Stimulated activated naive B cell treated with anti-CD40 and anti-IgM and Interleukin-4, amounts not matched to agents 10 μg/mL and 1 μg/mL and 100 μg/mL, for 72 hours (primary cell): Measurements from ENCODE around the gene NLRC3.
"Not testable (repeated sequence)": the region's sequence is repeated elsewhere in the genome, so short reads cannot be mapped to it uniquely, and the experiment has no call there.

ENCODE experiments used
- ATAC-seq, 2 donors: fragments of 150-1000 bp; cut with Tn5 transposase; replicated peaks; 2 replicates each; pipeline ENCODE4 v1.10.0; 2021; ENCODE audit warnings: moderate library complexity in 1 of 2
- DNase-seq: peaks from one replicate; pipeline ENCODE4 v3.0.0; 2021
- H3K27ac Mint-ChIP-seq: one replicate; pipeline ENCODE4 v1.8.0; 2022; ENCODE audit warnings: mild to moderate bottlenecking, mixed read lengths
- H3K27me3 Mint-ChIP-seq, 2 donors: one replicate each; pipeline ENCODE4 v1.8.0; 2022; ENCODE audit warnings: mixed read lengths in 2 of 2
- H3K36me3 Mint-ChIP-seq, 2 donors: one replicate each; pipeline ENCODE4 v1.8.0; 2022; ENCODE audit warnings: mixed read lengths in 2 of 2, mild to moderate bottlenecking in 1 of 2
- H3K4me1 Mint-ChIP-seq, 2 donors: one replicate each; pipeline ENCODE4 v1.8.0; 2022; ENCODE audit warnings: mixed read lengths in 2 of 2, mild to moderate bottlenecking in 1 of 2
- H3K4me3 Mint-ChIP-seq, 2 donors: one replicate each; pipeline ENCODE4 v1.8.0; 2022; ENCODE audit warnings: mild to moderate bottlenecking in 2 of 2, mixed read lengths in 2 of 2, moderate library complexity in 1 of 2
- H3K9me3 Mint-ChIP-seq, 2 donors: one replicate each; pipeline ENCODE4 v1.8.0; 2022; ENCODE audit warnings: mixed read lengths in 2 of 2, mild to moderate bottlenecking in 1 of 2

Gene NLRC3, protein sequence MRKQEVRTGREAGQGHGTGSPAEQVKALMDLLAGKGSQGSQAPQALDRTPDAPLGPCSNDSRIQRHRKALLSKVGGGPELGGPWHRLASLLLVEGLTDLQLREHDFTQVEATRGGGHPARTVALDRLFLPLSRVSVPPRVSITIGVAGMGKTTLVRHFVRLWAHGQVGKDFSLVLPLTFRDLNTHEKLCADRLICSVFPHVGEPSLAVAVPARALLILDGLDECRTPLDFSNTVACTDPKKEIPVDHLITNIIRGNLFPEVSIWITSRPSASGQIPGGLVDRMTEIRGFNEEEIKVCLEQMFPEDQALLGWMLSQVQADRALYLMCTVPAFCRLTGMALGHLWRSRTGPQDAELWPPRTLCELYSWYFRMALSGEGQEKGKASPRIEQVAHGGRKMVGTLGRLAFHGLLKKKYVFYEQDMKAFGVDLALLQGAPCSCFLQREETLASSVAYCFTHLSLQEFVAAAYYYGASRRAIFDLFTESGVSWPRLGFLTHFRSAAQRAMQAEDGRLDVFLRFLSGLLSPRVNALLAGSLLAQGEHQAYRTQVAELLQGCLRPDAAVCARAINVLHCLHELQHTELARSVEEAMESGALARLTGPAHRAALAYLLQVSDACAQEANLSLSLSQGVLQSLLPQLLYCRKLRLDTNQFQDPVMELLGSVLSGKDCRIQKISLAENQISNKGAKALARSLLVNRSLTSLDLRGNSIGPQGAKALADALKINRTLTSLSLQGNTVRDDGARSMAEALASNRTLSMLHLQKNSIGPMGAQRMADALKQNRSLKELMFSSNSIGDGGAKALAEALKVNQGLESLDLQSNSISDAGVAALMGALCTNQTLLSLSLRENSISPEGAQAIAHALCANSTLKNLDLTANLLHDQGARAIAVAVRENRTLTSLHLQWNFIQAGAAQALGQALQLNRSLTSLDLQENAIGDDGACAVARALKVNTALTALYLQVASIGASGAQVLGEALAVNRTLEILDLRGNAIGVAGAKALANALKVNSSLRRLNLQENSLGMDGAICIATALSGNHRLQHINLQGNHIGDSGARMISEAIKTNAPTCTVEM

DNA sequence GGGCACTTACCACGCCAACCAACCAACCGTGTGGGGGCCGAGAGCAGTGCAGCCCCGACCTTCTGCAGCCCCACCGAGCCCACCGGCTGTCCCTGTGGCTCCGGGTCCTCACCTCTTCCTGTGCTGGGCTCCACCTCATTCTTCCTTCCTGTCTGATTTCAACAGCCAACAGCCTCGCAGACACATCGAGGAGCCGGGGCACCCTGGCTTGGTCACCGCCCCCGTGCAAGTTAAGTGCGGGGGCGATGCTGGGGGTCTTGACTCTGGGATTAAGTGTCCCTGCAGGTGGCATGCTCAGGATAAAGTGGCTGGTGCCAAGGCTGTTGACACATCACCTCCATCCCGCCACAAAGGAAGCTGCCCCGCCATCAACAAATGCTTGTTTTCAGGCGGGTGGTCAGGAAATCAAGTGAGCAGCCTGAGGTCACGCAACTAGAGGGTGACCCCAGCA, at the start of gene NLRC3:
Gene NLRC3, minus strand, starts transcription at position 102 of the 451 bp plus-strand sequence. CDS start 12,367 bp downstream, outside the sequence.
- peaks cover 1 to 6% of the 10 kb centered on the region in 2 donors for H3K36me3 Mint-ChIP-seq
- no peak for DNase-seq
- no peaks in the 10 kb centered on the region for H3K27me3 Mint-ChIP-seq
- H3K27ac Mint-ChIP-seq = peak within 1 kb of the TSS; percentile 92
- H3K4me3 Mint-ChIP-seq = peak within 1 kb of the TSS; percentile 90 to 94
- no peaks in the 10 kb centered on the region for H3K9me3 Mint-ChIP-seq
- peaks cover 50 to 64% of the 10 kb centered on the region in 2 donors for H3K4me1 Mint-ChIP-seq
- ATAC-seq = peak; percentile 20 to 43

DNA sequence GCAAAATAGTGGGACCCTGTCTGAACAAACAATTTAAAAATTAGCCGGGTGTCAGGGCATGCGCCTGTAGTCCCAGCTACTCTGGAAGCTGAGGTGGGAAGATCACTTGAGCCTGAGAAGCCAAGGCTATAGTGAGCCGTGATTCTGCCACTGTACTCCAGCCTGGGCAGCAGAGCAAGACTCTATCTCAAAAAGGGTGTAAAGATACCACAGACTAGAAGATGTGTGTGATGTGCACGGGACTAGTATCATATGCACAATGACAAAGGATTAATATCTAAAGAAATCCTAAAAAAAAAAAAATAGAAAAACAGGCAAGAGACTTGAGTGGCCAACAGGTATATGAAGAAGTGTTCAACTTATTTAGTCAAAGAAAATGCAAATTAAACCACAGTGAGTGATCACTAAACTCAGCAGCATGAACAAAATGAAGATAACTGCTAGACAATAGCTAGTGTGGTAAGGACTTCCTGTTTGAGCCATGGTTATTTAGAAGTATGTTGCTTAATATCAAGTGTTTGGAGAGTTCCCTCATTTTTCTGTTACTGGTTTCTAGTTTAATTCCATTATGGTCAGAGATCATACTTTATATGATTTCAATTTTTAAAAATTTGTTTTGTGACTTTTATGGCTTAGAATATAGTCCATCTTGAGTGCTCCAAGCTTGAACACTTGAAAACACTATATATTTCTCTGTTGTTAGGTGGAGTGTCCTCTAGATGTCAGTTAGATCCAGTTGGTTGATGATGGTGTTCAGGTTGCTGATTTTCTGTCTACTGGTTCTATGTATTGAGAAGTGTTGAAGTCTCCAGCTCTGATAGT, 48.9 kb upstream of the NLRC3 start:
- no peak for DNase-seq
- Mint-ChIP-seq H3K36me3 (no peaks in the 10 kb centered on the region), H3K27ac (peak overlapping the region; percentile 37), H3K4me3 (no peak overlapping the region), H3K27me3 (no peaks in the 10 kb centered on the region), H3K4me1 (peaks cover 22 to 35% of the 10 kb centered on the region in 2 donors), H3K9me3 (no peaks in the 10 kb centered on the region)
- ATAC-seq = peak; percentile 89 to 92

DNA sequence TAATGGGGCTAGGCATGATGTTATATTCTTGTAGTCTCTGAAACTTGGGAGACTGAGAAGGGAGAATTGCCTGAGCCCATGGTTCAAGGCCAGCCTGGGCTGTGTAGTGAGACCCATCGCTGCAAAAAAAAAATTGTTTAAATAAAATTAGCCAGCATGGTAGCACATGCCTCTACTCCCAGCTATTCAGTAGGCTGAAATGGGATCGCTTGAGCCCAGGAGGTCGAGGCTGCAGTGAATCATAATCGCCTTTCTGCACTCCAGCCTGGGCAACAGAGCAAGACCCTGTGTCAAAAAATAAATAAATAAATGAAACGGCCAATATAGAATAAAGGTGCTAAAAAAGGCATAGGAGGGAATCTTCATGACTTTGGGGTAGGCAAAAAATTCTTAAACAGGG, 48.1 kb upstream of the NLRC3 start:
- Mint-ChIP-seq H3K27ac (no peak overlapping the region), H3K9me3 (no peaks in the 10 kb centered on the region), H3K4me3 (no peak overlapping the region), H3K36me3 (no peaks in the 10 kb centered on the region), H3K27me3 (no peaks in the 10 kb centered on the region), H3K4me1 (peaks cover 23 to 35% of the 10 kb centered on the region in 2 donors)
- DNase-seq = no peak
- ATAC-seq = no peak

DNA sequence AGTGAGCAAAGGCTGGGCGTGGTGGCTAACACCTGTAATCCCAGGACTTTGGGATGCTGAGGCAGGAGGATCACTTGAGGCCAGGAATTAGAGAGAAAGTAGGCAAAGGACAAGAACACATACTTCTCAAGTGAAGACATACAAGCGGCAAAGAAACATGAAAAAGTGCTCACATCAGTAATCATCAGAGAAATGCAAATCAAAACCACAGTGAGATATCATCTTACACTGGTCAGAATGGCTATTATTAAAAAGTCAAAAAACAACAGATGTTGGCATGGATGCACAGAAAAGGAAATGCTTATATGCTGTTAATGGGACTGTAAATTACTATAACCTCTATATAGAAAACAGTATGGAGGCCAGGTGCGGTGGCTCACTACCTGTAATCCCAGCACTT, 46.4 kb upstream of the NLRC3 start:
- peaks cover 0 to 3% of the 10 kb centered on the region in 2 donors for H3K36me3 Mint-ChIP-seq
- no peak overlapping the region for H3K27ac Mint-ChIP-seq
- H3K4me1 Mint-ChIP-seq = peaks cover 25 to 38% of the 10 kb centered on the region in 2 donors
- no peaks in the 10 kb centered on the region for H3K27me3 Mint-ChIP-seq
- no peak for DNase-seq
- no peak for ATAC-seq
- no peaks in the 10 kb centered on the region for H3K9me3 Mint-ChIP-seq
- H3K4me3 Mint-ChIP-seq = no peak overlapping the region

DNA sequence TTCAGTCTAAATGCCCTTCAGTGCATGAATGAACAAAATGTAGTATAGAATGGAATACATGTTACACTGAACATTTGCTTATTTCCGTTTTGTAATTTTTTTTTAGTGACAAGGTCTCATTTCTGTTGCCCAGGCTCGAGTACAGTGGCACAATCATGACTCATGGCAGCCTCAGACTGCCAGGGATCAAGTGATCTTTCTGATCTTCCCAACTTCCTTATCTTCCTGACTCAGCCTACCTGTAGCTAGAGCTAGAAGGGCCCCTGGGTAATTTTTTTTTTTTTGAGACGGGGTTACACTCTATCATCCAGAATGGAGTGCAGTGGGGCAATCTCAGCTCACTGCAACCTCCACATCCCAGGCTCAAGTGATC, 41.6 kb upstream of the NLRC3 start:
- no peaks in the 10 kb centered on the region for H3K9me3 Mint-ChIP-seq
- peaks cover 17 to 30% of the 10 kb centered on the region in 2 donors for H3K4me1 Mint-ChIP-seq
- no peak for DNase-seq
- peak overlapping the region; percentile 65 for H3K27ac Mint-ChIP-seq
- no peak for ATAC-seq
- H3K4me3 Mint-ChIP-seq = no peak overlapping the region
- no peaks in the 10 kb centered on the region for H3K27me3 Mint-ChIP-seq
- H3K36me3 Mint-ChIP-seq = peaks cover 8 to 14% of the 10 kb centered on the region in 2 donors

DNA sequence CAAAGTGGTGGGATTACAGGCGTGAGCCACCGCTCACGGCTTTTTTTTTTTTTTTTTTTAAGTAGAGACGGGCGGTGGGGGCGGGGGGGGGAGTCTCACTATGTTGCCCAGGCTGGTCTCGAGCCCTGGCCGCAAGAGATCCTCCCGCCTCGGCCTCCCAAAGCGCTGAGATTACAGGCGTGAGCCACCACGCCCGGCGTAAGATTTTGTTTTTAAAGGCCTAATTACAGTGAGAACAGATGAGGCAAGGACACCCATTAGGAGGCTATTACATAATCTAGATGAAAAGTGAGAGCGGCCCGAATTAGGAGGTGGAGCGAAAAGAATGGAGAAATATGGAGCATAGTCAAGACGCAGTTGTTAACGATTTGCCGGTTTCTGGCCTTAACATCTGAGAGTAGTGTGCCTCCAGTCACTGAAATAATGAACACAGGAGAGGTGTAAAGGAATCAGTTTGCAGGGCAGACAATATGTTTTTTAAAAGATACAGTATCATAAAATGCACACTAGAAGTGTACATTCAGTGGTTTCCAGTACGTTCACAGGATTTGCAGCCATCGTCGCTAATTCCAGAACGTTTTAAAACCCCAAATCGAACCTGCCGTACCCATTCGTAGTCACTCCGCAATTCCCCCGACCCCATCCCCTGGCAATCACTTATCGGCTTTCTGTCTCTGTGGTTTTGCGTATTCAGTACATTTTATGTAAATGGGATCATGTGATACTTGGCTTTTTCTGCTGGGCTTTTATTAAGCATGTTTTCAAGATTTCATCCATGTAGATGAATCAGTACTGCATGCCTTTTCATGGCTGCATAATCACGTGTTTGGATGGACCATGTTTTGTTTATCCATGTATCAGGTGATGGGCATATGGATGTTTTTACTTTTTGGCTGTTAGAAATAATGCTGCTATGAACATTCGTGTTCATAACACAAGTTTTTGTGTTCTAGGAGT, 35.6 kb upstream of the NLRC3 start:
- DNase-seq (no peak), ATAC-seq (no peak)
- Mint-ChIP-seq H3K9me3 (no peaks in the 10 kb centered on the region), H3K27me3 (no peaks in the 10 kb centered on the region), H3K36me3 (peaks cover 19 to 23% of the 10 kb centered on the region in 2 donors), H3K4me3 (peak overlapping the region; percentile 100), H3K4me1 (peaks cover 26 to 54% of the 10 kb centered on the region in 2 donors), H3K27ac (peak overlapping the region; percentile 59)

GRCh38 chr16:3611146-3611975, 34.2 kb upstream of the NLRC3 start, which contains the start of gene SLX4:
Gene SLX4, minus strand, starts transcription at chr16:3611606. Its CDS starts 2,642 bp downstream, at chr16:3608964.
- peaks cover 16 to 33% of the 10 kb centered on the region in 2 donors for H3K36me3 Mint-ChIP-seq
- peak within 1 kb of the TSS; percentile 100 for H3K4me3 Mint-ChIP-seq
- peak within 1 kb of the TSS; percentile 99 for H3K27ac Mint-ChIP-seq
- peaks cover 34 to 67% of the 10 kb centered on the region in 2 donors for H3K4me1 Mint-ChIP-seq
- ATAC-seq = peak; percentile 93
- H3K9me3 Mint-ChIP-seq = no peaks in the 10 kb centered on the region
- peak; percentile 90 for DNase-seq
- no peaks in the 10 kb centered on the region for H3K27me3 Mint-ChIP-seq

- DNase-seq = no peak
- Mint-ChIP-seq H3K27ac (peak overlapping the region; percentile 71), H3K27me3 (no peaks in the 10 kb centered on the region), H3K4me1 (peaks cover 34 to 70% of the 10 kb centered on the region in 2 donors), H3K4me3 (peak overlapping the region; percentile 100), H3K9me3 (no peaks in the 10 kb centered on the region), H3K36me3 (peaks cover 21 to 37% of the 10 kb centered on the region in 2 donors)
- no peak for ATAC-seq
These were observed 33.5 kb upstream of the NLRC3 start for GRCh38 chr16:3610698-3611145.

DNA sequence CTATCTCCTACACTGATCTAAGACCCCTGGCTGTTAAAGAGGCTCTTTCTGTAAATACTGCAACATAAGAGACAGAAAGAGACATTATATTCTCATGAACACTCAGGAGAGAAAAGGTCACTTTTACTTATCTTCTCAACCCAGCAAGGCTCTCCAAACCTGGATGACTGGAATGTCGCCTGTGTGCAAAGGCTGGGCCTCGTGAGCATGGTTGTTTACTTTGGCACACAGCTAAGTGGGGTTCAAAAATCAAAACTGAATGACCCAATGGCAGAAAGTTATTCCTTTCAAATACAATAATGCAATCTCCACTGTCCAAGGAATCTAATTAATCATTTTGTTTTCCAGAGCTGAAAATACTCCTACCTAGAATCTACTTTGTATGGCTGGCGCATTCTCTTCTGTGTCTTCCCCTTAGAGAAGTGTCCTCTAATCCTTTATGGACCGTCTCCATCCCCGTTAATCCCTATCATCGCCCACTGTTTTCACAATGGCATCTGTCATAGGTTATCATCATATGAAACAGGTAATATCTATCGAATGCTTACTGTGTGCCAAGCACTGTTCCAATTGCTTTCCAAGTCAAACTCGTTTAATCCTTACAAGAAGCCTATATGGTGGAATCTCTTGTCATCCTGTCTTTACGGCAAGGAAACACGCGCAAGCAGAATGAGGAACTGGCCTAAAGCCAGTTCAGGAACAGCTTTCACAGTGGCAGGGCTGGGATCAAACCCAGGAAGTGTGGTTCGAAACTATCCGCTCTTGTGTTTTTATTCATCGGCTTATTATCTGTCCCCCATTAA, 32.9 kb upstream of the NLRC3 start:
- ATAC-seq (no peak), DNase-seq (no peak)
- Mint-ChIP-seq H3K27me3 (no peaks in the 10 kb centered on the region), H3K36me3 (peaks cover 17 to 32% of the 10 kb centered on the region in 2 donors), H3K4me3 (peak overlapping the region; percentile 100), H3K4me1 (peaks cover 31 to 63% of the 10 kb centered on the region in 2 donors), H3K27ac (peak overlapping the region; percentile 1), H3K9me3 (no peaks in the 10 kb centered on the region)

DNA sequence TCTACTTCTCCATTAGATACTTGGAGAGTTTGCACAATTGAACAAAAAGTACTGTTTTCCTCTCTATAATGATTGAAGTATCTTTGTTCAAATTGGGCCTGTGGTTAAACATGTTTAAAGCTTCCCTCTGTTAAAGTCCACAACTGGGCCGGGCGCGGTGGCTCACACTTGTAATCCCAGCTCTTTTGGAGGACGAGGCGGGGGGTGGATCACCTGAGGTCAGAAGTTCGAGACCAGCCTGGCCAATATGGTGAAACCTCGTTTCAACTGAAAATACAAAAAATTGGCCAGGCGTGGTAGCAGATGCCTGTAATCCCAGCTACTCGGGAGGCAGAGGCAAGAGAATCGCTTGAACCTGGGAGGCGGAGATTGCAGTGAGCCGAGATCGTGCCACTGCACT, 31.8 kb upstream of the NLRC3 start:
- ATAC-seq, H3K27me3 Mint-ChIP-seq, H3K9me3 Mint-ChIP-seq, H3K27ac Mint-ChIP-seq, DNase-seq, H3K4me3 Mint-ChIP-seq: not testable (repeated sequence)
- Mint-ChIP-seq H3K36me3 (peaks cover 18 to 34% of the 10 kb centered on the region in 2 donors), H3K4me1 (peaks cover 27 to 56% of the 10 kb centered on the region in 2 donors)

DNA sequence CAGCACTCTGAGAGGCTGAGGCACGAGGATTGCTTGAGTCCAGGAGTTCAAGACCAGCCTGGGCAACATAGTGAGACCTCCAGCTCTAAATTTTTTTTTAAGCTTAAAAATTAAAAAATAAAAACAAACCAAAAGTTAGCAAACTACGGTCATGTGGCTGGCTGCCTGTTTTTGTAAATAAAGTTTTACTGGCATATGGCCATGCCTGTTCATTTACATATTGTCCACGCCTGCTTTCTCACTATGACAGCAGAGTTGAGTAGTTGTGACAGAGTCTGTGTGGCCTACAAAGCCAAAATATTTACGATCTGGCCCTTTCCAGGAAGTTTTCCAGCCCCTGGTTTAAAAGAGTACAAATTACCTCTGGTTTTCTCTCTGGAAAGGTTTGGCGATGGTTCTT, 30.9 kb upstream of the NLRC3 start:
- no peak for ATAC-seq
- Mint-ChIP-seq H3K36me3 (peaks cover 24 to 37% of the 10 kb centered on the region in 2 donors), H3K9me3 (no peaks in the 10 kb centered on the region), H3K27ac (no peak overlapping the region), H3K4me1 (peaks cover 23 to 50% of the 10 kb centered on the region in 2 donors), H3K27me3 (no peaks in the 10 kb centered on the region), H3K4me3 (no peak overlapping the region)
- no peak for DNase-seq
